ENCODE measurements around the gene PSMD5.

Gene PSMD5

GRCh38 chr9:120863833-120864232 lies 21.1 kb upstream of the PSMD5 start:
- TF ChIP-seq, protein P1, sequence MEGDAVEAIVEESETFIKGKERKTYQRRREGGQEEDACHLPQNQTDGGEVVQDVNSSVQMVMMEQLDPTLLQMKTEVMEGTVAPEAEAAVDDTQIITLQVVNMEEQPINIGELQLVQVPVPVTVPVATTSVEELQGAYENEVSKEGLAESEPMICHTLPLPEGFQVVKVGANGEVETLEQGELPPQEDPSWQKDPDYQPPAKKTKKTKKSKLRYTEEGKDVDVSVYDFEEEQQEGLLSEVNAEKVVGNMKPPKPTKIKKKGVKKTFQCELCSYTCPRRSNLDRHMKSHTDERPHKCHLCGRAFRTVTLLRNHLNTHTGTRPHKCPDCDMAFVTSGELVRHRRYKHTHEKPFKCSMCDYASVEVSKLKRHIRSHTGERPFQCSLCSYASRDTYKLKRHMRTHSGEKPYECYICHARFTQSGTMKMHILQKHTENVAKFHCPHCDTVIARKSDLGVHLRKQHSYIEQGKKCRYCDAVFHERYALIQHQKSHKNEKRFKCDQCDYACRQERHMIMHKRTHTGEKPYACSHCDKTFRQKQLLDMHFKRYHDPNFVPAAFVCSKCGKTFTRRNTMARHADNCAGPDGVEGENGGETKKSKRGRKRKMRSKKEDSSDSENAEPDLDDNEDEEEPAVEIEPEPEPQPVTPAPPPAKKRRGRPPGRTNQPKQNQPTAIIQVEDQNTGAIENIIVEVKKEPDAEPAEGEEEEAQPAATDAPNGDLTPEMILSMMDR (IDR thresholded peaks at IDR 0.05; ENCODE audit: low read length, missing control alignments) = no peak
- no peak overlapping the region for H3K4me3 ChIP-seq (replicated peaks; ENCODE audit: low read depth, low read length)
- no peak for DNase-seq (ENCODE audit: low read depth)

DNA sequence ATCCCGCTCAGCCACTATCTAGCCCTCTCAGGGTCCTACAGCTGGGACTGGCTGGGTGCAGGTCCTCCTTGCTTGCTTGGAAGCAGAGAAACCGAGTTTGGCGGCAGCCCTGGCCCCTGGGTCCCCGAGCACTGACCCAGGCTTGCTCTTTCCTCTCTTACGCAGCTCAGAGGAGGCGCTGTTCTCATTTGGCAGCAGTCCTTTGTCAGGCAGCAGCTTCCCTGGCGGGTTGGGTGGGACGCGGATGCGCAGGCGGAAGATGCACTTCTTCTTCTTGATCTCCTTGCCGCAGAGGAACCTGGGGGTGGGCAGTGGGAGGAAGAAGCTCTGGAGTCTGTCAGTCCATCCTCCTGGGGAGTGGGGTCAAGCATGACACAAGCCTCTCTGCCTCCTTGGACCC lies 19.7 kb upstream of the PSMD5 start:
- H3K4me3 ChIP-seq (replicated peaks; ENCODE audit: low read depth, low read length) = no peak overlapping the region
- DNase-seq (ENCODE audit: low read depth) = no peak
- TF ChIP-seq, protein P1 (IDR thresholded peaks at IDR 0.05; ENCODE audit: low read length, missing control alignments) = no peak

DNA sequence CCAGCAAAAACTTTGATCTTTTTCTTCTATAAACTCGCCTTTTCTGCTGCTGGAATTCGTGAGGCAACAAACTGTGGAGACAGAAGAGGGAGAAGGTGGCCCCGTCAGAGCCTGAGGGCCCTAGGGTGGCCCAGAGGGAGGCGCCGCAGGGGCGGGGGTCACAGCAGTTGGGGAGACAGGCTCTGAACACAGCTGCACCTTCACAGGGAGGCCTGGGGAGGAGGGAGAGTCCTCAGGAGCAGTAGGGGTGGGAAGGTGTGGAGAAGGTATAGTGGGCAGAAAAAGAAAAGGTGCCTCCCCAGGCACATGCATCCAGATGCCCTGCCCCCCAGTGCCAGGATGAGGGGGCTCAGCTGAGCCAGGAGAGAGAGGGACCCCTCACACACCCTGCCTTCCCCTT lies 19.2 kb upstream of the PSMD5 start:
- DNase-seq (ENCODE audit: low read depth) = no peak
- H3K4me3 ChIP-seq (replicated peaks; ENCODE audit: low read depth, low read length) = no peak overlapping the region
- TF ChIP-seq, protein P1 (IDR thresholded peaks at IDR 0.05; ENCODE audit: low read length, missing control alignments) = no peak

DNA sequence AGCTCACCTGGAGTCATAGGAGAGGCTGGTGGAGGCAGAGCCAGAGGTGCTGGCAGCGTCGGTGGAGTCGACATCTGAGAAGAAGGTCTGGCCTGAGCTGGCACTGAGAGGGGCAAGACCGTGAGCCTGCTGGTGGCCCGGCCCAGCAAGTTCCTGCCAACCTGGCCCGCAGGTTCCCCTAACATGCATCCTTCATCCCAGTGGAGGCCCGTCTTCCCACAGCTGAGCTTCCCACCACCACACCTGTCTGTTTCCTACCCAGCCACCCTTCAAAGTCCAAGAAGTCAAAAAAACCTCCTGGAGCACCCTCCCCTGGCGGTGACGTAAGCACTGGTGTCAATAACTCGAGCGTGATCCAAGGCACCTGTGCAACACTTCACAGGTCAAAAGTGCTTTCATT lies 17.4 kb upstream of the PSMD5 start:
- no peak overlapping the region for H3K4me3 ChIP-seq (replicated peaks; ENCODE audit: low read depth, low read length)
- no peak for DNase-seq (ENCODE audit: low read depth)
- TF ChIP-seq, protein P1 (IDR thresholded peaks at IDR 0.05; ENCODE audit: low read length, missing control alignments) = no peak

GRCh38 chr9:120859361-120859760 lies 16.6 kb upstream of the PSMD5 start:
- TF ChIP-seq, protein P1 (IDR thresholded peaks at IDR 0.05; ENCODE audit: low read length, missing control alignments) = no peak
- DNase-seq (ENCODE audit: low read depth) = no peak
- H3K4me3 ChIP-seq (replicated peaks; ENCODE audit: low read depth, low read length) = no peak overlapping the region

DNA sequence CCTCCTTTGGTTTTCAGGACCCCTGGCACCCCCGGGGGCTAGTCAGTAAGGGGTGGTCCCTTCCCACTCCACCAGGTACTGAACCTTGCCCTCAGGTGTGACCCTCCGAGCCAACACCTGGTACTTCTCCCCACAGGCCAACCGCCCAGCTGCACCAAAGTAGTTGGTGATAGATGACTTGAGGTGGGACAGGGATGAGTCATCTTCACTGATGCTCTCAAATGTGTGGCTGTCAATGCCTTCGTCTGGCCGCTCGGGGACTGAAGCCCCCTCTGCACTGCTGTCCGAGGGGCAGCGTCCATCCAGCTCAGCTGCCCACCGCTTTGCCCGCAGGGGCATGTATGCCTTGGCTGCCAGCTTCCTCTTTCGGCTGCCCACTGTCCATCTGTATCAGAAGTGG lies 15.2 kb upstream of the PSMD5 start:
- H3K4me3 ChIP-seq (replicated peaks; ENCODE audit: low read depth, low read length) = no peak overlapping the region
- TF ChIP-seq, protein P1 (IDR thresholded peaks at IDR 0.05; ENCODE audit: low read length, missing control alignments) = no peak
- DNase-seq (ENCODE audit: low read depth) = no peak

DNA sequence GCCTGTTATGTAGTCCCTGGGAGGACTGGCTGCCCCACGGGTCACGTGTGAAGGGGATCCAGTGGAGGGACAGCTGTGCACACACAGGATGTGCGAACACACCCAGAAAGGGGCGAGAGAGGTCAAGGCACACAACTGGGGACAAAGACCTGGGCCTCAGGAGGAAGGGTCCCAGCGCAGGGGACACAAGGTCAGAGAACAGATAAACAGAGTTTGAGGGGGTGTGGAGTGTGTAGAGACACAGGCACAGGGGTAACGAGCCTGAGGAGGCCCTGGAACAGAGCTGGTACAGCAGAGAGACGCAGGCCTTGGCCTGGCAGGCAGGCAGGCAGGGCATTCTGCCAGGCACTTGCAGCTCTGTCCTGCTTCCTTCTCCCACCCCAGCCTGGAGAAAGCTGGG lies 14.8 kb upstream of the PSMD5 start:
- DNase-seq (ENCODE audit: low read depth) = no peak
- no peak overlapping the region for H3K4me3 ChIP-seq (replicated peaks; ENCODE audit: low read depth, low read length)
- TF ChIP-seq, protein P1 (IDR thresholded peaks at IDR 0.05; ENCODE audit: low read length, missing control alignments) = no peak

Measured in fibroblast of pulmonary artery (primary cell).